GM21723 (cell line): Measurements from ENCODE around the gene GRHPR.
"Not testable (repeated sequence)": the region's sequence is repeated elsewhere in the genome, so short reads cannot be mapped to it uniquely, and the experiment has no call there.

ENCODE experiments used
- ATAC-seq: cut with Tn5 transposase; IDR thresholded peaks from one replicate; pipeline ENCODE4 v1.9.1; 2021; ENCODE audit warnings: mild to moderate bottlenecking, moderate library complexity; ENCODE audit not compliant: unreplicated experiment

Gene GRHPR

DNA sequence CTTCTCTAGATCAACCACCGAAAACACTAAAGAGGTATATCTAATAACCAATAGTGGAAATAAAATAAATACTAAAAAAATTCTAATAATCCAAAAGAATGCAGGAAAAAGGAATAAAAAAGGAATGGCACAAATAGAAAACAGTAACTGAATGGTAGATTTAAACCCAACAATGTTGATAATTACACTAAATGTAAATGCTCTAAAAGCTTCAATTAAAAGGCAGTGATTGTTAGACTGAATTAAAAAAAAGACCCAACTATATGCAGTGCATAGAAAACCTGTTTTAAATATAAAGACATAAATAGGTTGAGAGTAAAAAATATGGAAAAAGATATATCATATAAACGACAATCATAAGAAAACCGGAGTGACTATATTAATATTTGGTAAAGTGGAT, 51.9 kb downstream of the GRHPR start:
- ATAC-seq = no peak

DNA sequence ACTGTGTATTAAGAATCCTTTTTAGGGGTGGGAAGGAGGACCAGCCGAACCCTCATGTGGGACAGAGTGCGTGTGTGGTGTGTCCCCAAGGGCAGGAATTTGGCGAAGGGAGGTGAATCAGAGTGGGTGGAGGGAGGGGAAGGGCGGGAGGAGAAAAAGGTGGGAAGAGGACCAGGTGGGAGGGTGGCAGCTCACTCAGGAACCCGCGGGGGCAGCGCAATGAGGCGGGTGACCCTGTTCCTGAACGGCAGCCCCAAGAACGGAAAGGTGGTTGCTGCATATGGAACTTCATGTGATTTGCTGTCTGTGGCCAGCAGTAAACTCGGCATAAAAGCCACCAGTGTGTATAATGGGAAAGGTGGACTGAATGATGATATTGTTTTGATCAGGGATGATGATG, 54.4 kb downstream of the GRHPR start:
- ATAC-seq = no peak

DNA sequence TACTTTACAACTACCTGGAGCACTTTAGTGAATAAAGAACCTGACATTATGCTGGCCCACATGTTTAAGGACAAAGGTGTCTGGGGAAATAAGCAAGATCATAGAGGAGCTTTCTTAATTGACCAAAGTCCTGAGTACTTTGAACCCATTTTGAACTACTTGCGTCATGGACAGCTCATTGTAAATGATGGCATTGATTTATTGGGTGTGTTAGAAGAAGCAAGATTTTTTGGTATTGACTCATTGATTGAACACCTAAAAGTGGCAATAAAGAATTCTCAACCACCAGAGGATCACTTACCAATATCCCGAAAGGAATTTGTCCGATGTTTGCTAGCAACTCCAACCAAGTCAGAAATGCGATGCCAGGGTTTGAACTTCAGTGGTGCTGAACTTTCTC, 54.9 kb downstream of the GRHPR start:
- ATAC-seq = not testable (repeated sequence)

DNA sequence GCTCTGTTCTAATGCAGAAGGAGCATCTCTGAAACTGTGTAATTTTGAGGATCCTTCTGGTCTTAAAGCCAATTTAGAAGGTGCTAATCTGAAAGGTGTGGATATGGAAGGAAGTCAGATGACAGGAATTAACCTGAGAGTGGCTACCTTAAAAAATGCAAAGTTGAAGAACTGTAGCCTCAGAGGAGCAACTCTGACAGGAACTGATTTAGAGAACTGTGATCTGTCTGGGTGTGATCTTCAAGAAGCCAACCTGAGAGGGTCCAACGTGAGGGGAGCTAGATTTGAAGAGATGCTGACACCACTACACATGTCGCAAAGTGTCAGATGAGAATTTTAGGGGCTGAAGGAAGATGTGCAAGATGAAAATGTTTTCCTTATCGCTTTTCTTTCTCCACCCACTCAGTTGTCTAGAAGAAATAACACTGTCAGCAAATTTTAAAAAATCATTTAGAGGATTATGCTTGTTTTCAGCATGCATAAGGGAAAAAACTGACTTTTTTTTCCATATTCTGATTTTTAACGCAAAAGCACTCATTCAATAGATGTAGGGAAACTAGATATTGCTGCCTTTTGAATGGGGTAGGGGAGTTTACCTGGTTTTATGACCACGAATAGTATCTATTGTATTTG, 55.6 kb downstream of the GRHPR start:
- ATAC-seq = not testable (repeated sequence)

DNA sequence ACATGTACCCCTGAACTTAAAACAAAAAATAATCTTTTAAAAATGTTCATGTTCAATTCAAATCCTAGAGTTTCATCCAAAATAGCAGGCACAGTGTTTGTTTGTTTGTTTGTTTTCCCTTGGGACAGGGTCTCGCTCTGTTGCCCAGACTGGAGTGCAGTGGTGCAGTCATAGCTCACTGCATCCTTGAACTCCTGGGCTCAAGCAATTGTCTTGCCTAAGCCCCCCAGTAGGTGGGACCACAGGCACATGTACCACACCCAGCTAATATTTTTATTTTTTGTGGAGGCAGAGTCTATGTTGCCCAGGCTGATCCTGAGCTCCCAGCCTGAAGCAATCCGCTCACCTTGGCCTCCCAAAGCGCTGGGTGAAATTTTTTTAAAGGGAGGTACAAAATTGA, 58.3 kb downstream of the GRHPR start:
- no peak for ATAC-seq

DNA sequence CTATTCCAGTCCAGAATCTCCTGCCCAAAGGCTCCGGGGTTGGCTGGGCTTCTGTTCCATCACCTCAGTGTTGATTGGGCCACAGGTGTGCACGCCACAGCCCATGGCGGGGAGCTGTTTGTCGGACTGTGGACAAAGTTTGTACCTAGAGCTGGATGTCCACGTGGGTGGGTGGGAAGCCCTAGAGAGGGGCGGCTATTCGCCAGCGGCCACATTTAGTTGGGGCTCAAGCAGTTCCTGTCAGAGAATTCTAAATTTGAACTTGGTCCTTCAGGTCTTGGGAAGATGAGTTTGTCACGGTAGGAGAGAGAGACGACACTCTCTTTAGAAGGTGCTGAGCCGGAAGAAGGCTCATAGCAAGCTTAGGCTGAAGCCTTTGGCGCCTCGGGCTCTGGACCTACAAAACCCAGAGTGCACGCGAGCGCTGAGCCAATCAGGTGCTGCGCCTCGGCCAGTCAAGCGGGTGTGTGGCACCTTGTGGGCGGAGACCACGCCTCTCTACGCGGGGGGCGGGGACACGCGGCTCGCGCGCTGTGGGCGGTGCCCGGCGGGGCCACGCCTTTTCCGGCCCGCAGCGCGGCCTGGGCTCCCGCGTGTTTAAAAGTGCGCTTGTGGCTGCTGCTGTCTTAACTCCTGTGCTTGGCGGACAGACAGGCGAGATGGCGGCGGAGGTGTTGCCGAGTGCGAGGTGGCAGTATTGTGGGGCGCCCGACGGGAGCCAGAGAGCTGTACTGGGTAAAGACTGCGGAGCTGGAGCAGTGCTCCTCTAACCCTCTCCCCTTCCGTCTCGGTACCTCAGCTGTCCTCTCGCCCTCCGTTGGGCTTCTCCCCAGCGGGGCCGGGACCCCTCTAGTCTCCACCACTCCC, 63.1 kb downstream of the GRHPR start, which contains the start of gene POLR1E:
Gene POLR1E (plus strand): TSS at position 560 of the 867 bp plus-strand sequence. CDS start 100 bp downstream, at position 660.
- peak; percentile 93 for ATAC-seq

DNA sequence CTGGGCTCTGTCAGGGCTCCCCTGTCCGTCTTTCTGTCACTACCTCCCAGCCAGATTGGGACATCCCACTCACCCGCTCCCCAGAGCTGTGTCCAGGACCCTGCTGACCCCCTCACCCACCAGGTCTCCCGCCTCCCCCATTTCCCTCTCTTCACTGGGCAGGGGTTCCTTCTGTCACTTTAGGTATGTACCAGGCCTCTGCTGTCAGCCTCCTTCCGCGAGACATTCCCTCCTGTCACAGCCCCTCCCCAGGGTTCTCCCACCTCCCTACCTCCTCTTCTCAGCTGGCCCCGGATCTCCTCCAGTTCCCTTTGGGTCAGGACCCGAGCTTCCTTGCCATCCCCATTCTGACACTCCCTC, 63.7 kb downstream of the GRHPR start:
- no peak for ATAC-seq
